ENCODE measurements around the gene C4orf36. TPM values are rescaled to one million over a fixed set of nuclear protein-coding genes. Genes with fewer than 3 reads are reported as not detected.

C4orf36 gene
- total and polyA plus RNA-seq, 2 of the 4 experiments (the other 2 are of a cell fraction): 0.18 to 0.41 TPM

DNA sequence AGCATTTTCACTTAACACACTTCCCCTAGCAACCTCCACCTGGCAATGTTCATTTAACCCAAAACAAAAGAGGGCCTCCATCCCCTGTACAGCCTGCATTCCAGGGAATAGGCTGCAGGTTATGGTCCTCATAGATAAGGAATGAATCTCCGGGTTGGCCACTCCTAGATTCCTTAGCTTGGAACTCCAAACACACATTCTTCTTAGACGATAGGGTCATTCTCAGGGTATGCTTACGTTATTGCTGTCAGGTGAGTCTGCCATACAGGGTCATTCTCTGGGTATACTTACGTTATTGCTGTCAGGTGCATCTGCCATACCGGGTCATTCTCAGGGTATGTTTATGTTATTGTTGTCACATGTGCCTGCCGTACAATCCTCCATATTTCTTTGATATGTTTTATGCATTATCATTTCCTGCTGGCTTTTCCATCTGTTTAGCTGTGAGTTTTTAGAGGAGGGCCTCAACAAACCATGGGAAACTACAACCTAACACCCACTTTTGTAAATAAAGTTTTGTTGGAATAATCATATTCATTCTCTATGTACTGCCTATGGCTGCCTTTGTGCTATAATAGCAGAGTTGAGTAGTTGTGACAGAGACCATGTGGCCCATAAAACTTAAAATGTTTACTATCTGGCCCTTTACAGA, 34.3 kb upstream of the C4orf36 start:
- H3K27me3 ChIP-seq (ENCODE audit: control insufficient read depth, insufficient read depth, low read length): no peaks in the 10 kb centered on the region
- H4K20me1 ChIP-seq (ENCODE audit: insufficient read depth, low read length): no peaks in the 10 kb centered on the region
- peak overlapping the region in 1 of 2 experiments; percentile 83; a peak in 2 of 4 replicates for H4K8ac ChIP-seq (ENCODE audit: low read depth in 2 of 2, low read length in 2 of 2)
- H3K4me3 ChIP-seq (ENCODE audit: insufficient read depth, low read depth, low read length): no peak overlapping the region
- no CpG with 5 or more reads among the region's 6 CpGs for WGBS, 2 experiments (ENCODE audit: extremely low coverage in 2 of 2, insufficient read length in 1 of 2)
- H3K18ac ChIP-seq (ENCODE audit: low read depth, low read length): peak overlapping the region; percentile 76; the same call in 1 of the 2 replicates
- TF ChIP-seq, protein P1, sequence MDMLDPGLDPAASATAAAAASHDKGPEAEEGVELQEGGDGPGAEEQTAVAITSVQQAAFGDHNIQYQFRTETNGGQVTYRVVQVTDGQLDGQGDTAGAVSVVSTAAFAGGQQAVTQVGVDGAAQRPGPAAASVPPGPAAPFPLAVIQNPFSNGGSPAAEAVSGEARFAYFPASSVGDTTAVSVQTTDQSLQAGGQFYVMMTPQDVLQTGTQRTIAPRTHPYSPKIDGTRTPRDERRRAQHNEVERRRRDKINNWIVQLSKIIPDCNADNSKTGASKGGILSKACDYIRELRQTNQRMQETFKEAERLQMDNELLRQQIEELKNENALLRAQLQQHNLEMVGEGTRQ (IDR thresholded peaks at IDR 0.05; ENCODE audit: low read depth, low read length): no peak
- TF ChIP-seq MAFK (IDR thresholded peaks at IDR 0.05; ENCODE audit: low read depth, low read length) (no peak), SMC3 (IDR thresholded peaks at IDR 0.05; ENCODE audit: low read depth, low read length) (no peak), FOS (IDR thresholded peaks at IDR 0.05; ENCODE audit: low read depth, low read length) (no peak), RAD21 (IDR thresholded peaks at IDR 0.05; ENCODE audit: low read length) (no peak), NFE2L2 (IDR thresholded peaks at IDR 0.05; ENCODE audit: low read depth, low read length) (no peak), CHD1 (IDR thresholded peaks at IDR 0.05; ENCODE audit: low read depth, low read length) (no peak), MAZ (IDR thresholded peaks at IDR 0.05; ENCODE audit: borderline replicate concordance, low read depth, low read length) (no peak)
- TF ChIP-seq, protein P2, sequence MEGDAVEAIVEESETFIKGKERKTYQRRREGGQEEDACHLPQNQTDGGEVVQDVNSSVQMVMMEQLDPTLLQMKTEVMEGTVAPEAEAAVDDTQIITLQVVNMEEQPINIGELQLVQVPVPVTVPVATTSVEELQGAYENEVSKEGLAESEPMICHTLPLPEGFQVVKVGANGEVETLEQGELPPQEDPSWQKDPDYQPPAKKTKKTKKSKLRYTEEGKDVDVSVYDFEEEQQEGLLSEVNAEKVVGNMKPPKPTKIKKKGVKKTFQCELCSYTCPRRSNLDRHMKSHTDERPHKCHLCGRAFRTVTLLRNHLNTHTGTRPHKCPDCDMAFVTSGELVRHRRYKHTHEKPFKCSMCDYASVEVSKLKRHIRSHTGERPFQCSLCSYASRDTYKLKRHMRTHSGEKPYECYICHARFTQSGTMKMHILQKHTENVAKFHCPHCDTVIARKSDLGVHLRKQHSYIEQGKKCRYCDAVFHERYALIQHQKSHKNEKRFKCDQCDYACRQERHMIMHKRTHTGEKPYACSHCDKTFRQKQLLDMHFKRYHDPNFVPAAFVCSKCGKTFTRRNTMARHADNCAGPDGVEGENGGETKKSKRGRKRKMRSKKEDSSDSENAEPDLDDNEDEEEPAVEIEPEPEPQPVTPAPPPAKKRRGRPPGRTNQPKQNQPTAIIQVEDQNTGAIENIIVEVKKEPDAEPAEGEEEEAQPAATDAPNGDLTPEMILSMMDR (conservative IDR thresholded peaks at IDR 0.05; ENCODE audit: low read depth, low read length): no peak
- ChIA-PET CTCF (no interaction called here), POLR2A (ENCODE audit: unreplicated experiment) (no interaction called here)
- H4K91ac ChIP-seq (ENCODE audit: insufficient read depth, low read depth, low read length): peak overlapping the region; percentile 78
- H2AK9ac ChIP-seq (replicated peaks; ENCODE audit: low read depth, low read length, poor library complexity): no peak overlapping the region
- H4K5ac ChIP-seq (ENCODE audit: low read depth, low read length): peak overlapping the region; percentile 19; the same call in 1 of the 2 replicates
- no peak overlapping the region for H3K4me2 ChIP-seq (ENCODE audit: low read depth, low read length)
- H3K9me1 ChIP-seq (ENCODE audit: insufficient read depth, low read length): peaks cover 13% of the 10 kb centered on the region
- H3K14ac ChIP-seq (replicated peaks; ENCODE audit: low read depth, low read length): peak overlapping the region; percentile 62; the same call in 1 of the 2 replicates
- H3K56ac ChIP-seq (ENCODE audit: extremely low read depth, insufficient read depth, low read length): no peak overlapping the region
- H3K4me1 ChIP-seq (ENCODE audit: control insufficient read depth, insufficient read depth, low read length): peaks cover 11% of the 10 kb centered on the region
- no TSS peak for BruUV-seq (replicated peaks)
- peak overlapping the region; percentile 90; the same call in 1 of the 2 replicates for H3K4ac ChIP-seq (ENCODE audit: low read depth, low read length)
- intact Hi-C loops (cut with micrococcal nuclease) (loop anchor here (10.0 kb wide), 1 partner anchor 198 kb away; no protein-coding TSS in a partner anchor), in situ Hi-C loops (cut with MboI; ENCODE audit: low sequenced_read_pairs) (no loop called here), dilution Hi-C loops (cut with HindIII; ENCODE audit: low sequenced_read_pairs, unreplicated experiment) (no loop called here)
- peaks cover 0 to 12% of the 10 kb centered on the region in 2 experiments; a peak in 2 of 4 replicates for H3K79me1 ChIP-seq (ENCODE audit: low read depth in 1 of 2, low read length in 2 of 2)
- H2BK15ac ChIP-seq (ENCODE audit: low read depth, low read length): peak overlapping the region; percentile 97; the same call in 2 of the 3 replicates
- peak overlapping the region; percentile 50 for H2BK5ac ChIP-seq (ENCODE audit: low read depth, low read length, poor library complexity, severe bottlenecking)
- peak overlapping the region; percentile 71 for H2BK120ac ChIP-seq (ENCODE audit: low read depth, low read length)
- no peak overlapping the region for H3K9ac ChIP-seq (ENCODE audit: low read depth, low read length)
- H2BK20ac ChIP-seq (ENCODE audit: low read depth, low read length): peak overlapping the region; percentile 45; the same call in 1 of the 2 replicates
- H2AFZ ChIP-seq (replicated peaks; ENCODE audit: low read length, poor library complexity): no peak overlapping the region
- H3K27ac ChIP-seq (ENCODE audit: insufficient read depth, low read length): no peak overlapping the region; the same call in 1 of the 2 replicates
- no peaks in the 10 kb centered on the region for H3K36me3 ChIP-seq (ENCODE audit: control insufficient read depth, insufficient read depth, low read length)
- no peak overlapping the region; the same call in 1 of the 2 replicates for H3K23ac ChIP-seq (ENCODE audit: low read depth, low read length)
- H2AK5ac ChIP-seq (ENCODE audit: low read depth, low read length): peak overlapping the region; percentile 97
- DNase-seq (peak; percentile 41), ATAC-seq (ENCODE audit: low read depth) (no peak)
- H3K9me3 ChIP-seq (ENCODE audit: control insufficient read depth, insufficient read depth, low read length): no peaks in the 10 kb centered on the region

Measured in IMR-90 (cell line).